ENCODE results near the gene FARP2. TPM values are rescaled to one million over a fixed set of nuclear protein-coding genes. Genes with fewer than 3 reads are reported as not detected.
"Not testable (repeated sequence)": the region's sequence is repeated elsewhere in the genome, so short reads cannot be mapped to it uniquely, and the experiment has no call there.

FARP2 gene
- total and polyA plus RNA-seq, 4 donors = 5.8 to 30.9 (median 14.3) TPM

GRCh38 chr2:241505781-241506201 lies 149.7 kb downstream of the FARP2 start:
- TF ChIP-seq TAF1 (conservative IDR thresholded peaks at IDR 0.05) = no peak
- TF ChIP-seq FOXA1 (IDR thresholded peaks at IDR 0.05) = no peak
- no peak for TF ChIP-seq CTCF (IDR thresholded peaks at IDR 0.05; ENCODE audit: low read depth, low read length, missing input control)
- no peak for TF ChIP-seq FOXA2 (IDR thresholded peaks at IDR 0.05)
- TF ChIP-seq HNF4A (conservative IDR thresholded peaks at IDR 0.05) = no peak
- TF ChIP-seq NR2F2 (IDR thresholded peaks at IDR 0.05) = no peak
- no peak for TF ChIP-seq REST (IDR thresholded peaks at IDR 0.05)
- no peak for TF ChIP-seq ATF3 (IDR thresholded peaks at IDR 0.05)
- no peak for TF ChIP-seq GABPA (IDR thresholded peaks at IDR 0.05 in 1 of 2, conservative IDR thresholded peaks at IDR 0.05 in 1 of 2)
- no peak for TF ChIP-seq JUND (IDR thresholded peaks at IDR 0.05)
- no peak for TF ChIP-seq HNF4G (IDR thresholded peaks at IDR 0.05)
- no peak for TF ChIP-seq RAD21 (IDR thresholded peaks at IDR 0.05)
- TF ChIP-seq SP1 (IDR thresholded peaks at IDR 0.05) = no peak
- TF ChIP-seq YY1 (IDR thresholded peaks at IDR 0.05) = no peak
- no peak for TF ChIP-seq ZBTB33 (IDR thresholded peaks at IDR 0.05)
- no peak for TF ChIP-seq RXRA (IDR thresholded peaks at IDR 0.05)
- no peak for TF ChIP-seq EGR1 (IDR thresholded peaks at IDR 0.05; ENCODE audit: low read depth in 2 of 2)
- TF ChIP-seq MAX (IDR thresholded peaks at IDR 0.05) = no peak
- Histone ChIP-seq H3K27me3 (ENCODE audit: control insufficient read depth in 4 of 4, insufficient read depth in 4 of 4, low read length in 3 of 4) (no peaks in the 10 kb centered on the region), H3K36me3 (ENCODE audit: control insufficient read depth in 4 of 4, insufficient read depth in 3 of 4, low read depth in 1 of 4, low read length in 3 of 4) (no peaks in the 10 kb centered on the region), H3K4me3 (ENCODE audit: low read depth in 1 of 3, low read length in 3 of 3) (no peak overlapping the region), H3K9ac (ENCODE audit: low read depth in 1 of 2, low read length in 2 of 2) (no peak overlapping the region), H3K9me3 (ENCODE audit: control insufficient read depth in 4 of 4, low read length in 3 of 4) (no peaks in the 10 kb centered on the region), H3K4me1 (ENCODE audit: control insufficient read depth in 4 of 4, insufficient read depth in 4 of 4, low read length in 3 of 4) (peaks cover 11 to 26% (median 20%) of the 10 kb centered on the region in 4 donors), H3K27ac (ENCODE audit: low read depth in 1 of 2, low read length in 2 of 2) (no peak overlapping the region)
- DNase-seq (ENCODE audit: low spot score) = no peak
- WGBS = 95% methylated on average over 7 of the region's 7 CpGs

GRCh38 chr2:241506317-241506716 lies 150.2 kb downstream of the FARP2 start:
- DNase-seq (ENCODE audit: low spot score); H3K36me3 ChIP-seq (ENCODE audit: control insufficient read depth in 4 of 4, insufficient read depth in 3 of 4, low read depth in 1 of 4, low read length in 3 of 4); H3K27me3 ChIP-seq (ENCODE audit: control insufficient read depth in 4 of 4, insufficient read depth in 4 of 4, low read length in 3 of 4); H3K9ac ChIP-seq (ENCODE audit: low read depth in 1 of 2, low read length in 2 of 2); H3K4me3 ChIP-seq (ENCODE audit: low read depth in 1 of 3, low read length in 3 of 3); H3K9me3 ChIP-seq (ENCODE audit: control insufficient read depth in 4 of 4, low read length in 3 of 4); H3K27ac ChIP-seq (ENCODE audit: low read depth in 1 of 2, low read length in 2 of 2): not testable (repeated sequence)
- H3K4me1 ChIP-seq (ENCODE audit: control insufficient read depth in 4 of 4, insufficient read depth in 4 of 4, low read length in 3 of 4) = peaks cover 11 to 26% (median 20%) of the 10 kb centered on the region in 4 donors
- 97% methylated on average over 11 of the region's 11 CpGs for WGBS

All from liver (tissue), 9 donors.